ENCODE measurements around the gene NOTCH4. TPM values are rescaled to one million over a fixed set of nuclear protein-coding genes. Genes with fewer than 3 reads are reported as not detected.
"Not testable (repeated sequence)": the region's sequence is repeated elsewhere in the genome, so short reads cannot be mapped to it uniquely, and the experiment has no call there.

Gene NOTCH4
- total and polyA plus RNA-seq, 2 donors, result 11.2 to 27.6 TPM

GRCh38 chr6:32194825-32195651 is 28.8 kb downstream of the NOTCH4 start:
- Histone ChIP-seq H3K27ac (ENCODE audit: low read depth) (peak overlapping the region; percentile 76), H3K4me1 (ENCODE audit: insufficient read depth) (no peaks in the 10 kb centered on the region), H3K4me3 (ENCODE audit: low read depth, low read length) (peak overlapping the region; percentile 6), H3K36me3 (ENCODE audit: insufficient read depth) (no peaks in the 10 kb centered on the region)
- WGBS, result 15% methylated on average over 15 of the region's 15 CpGs
- DNase-seq (ENCODE audit: extremely low spot score), result no peak

DNA sequence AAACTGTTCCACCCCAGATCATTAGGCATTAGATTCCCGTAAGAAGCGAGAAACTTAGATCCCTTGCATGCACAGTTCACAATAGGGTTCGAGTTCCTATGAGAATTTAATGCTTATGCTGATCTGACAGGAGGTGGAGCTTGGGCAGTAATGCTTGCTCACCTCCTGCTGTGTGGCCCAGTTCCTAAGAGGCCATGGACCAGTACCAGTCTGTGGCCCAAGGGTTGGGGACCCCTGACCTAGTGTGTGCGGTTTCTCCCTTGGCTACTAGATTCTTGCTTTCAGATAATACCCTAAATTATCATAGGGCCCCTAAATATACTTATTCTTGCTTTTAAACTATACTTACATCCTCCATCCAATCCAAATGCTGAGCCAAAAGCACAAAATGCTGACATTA is 29.5 kb downstream of the NOTCH4 start:
- WGBS, result 93% methylated on average over 4 of the region's 4 CpGs
- no peak for DNase-seq (ENCODE audit: extremely low spot score)
- H3K4me1 ChIP-seq (ENCODE audit: insufficient read depth), result no peaks in the 10 kb centered on the region
- H3K27ac ChIP-seq (ENCODE audit: low read depth), result no peak overlapping the region
- H3K36me3 ChIP-seq (ENCODE audit: insufficient read depth), result no peaks in the 10 kb centered on the region
- H3K4me3 ChIP-seq (ENCODE audit: low read depth, low read length), result no peak overlapping the region

DNA sequence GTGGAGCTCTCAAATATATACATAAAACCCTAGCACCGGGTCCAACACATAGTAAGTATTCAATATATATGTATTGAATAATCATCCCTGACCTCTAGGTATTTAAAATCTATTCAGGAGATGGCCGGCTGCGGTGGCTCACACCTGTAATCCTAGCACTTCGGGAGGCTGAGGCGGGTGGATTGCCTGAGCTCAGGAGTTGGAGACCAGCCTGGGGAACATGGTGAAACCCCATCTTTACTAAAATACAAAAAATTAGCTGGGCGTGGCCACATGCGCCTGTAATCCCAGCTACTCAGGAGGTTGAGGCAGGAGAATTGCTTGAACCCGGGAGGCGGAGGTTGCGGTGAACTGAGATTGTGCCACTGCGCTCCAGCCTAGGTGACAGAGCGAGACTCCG is 30.8 kb downstream of the NOTCH4 start:
- not testable (repeated sequence) for DNase-seq (ENCODE audit: extremely low spot score); H3K4me3 ChIP-seq (ENCODE audit: low read depth, low read length); H3K27ac ChIP-seq (ENCODE audit: low read depth); H3K36me3 ChIP-seq (ENCODE audit: insufficient read depth); H3K4me1 ChIP-seq (ENCODE audit: insufficient read depth)
- 78% methylated on average over 13 of the region's 13 CpGs for WGBS

- no peaks in the 10 kb centered on the region for H3K36me3 ChIP-seq (ENCODE audit: insufficient read depth)
- H3K4me1 ChIP-seq (ENCODE audit: insufficient read depth), result no peaks in the 10 kb centered on the region
- peak within 1 kb of the TSS; percentile 42 for H3K4me3 ChIP-seq (ENCODE audit: low read depth, low read length)
- no peak for DNase-seq (ENCODE audit: extremely low spot score)
- H3K27ac ChIP-seq (ENCODE audit: low read depth), result peak within 1 kb of the TSS; percentile 90
- WGBS, result 18% methylated on average over 5 of the region's 5 CpGs
Measured at GRCh38 chr6:32192608-32193039, 31.2 kb downstream of the NOTCH4 start, which contains the start of gene GPSM3. TSS of gene GPSM3 (minus strand) at chr6:32192643. CDS start at chr6:32192513, 130 bp downstream.

DNA sequence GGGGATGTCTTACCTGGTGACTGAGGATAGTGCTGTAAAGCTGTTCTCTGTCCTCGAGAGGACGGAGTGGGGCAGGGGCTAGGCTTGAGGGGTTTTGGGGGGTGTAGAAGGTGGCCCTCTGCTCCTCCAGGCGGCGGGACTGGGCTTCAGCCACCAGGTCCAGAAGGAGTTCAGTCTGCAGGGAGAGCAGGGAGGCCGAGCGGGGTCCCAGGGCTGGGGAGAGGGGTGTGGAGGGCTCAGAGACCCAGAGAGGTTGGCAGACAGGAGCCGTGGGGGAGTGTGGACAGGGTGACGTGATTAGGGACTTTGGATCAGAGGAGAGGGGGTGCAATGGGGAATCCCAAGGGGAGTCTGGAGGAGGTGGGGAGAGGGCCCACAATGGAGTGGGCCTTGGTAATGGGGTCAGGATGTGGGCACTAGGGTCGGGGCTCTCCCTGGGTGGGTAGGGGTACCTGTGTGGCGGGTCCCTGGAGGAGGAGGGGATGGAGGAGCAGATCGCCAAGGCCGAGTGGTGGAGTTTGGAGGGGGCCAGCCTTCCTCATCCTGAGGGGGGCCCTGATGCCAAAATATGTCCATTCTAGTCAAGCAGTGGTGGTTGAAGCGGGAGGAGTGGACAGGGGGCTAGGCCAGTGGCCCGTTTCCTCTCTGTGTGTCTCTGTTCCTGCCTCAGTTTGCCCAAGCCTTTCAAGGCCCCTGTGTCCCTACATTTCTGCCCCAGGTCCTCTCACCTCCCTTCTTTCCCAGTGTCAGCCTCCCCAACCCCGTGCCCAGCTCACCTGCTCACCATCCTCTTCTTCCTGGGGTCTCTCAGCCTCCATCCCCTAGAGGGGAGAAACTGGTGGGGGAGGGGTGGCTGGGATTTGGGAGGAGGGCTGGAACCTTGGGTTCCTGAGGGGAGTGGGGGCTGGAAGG is 31.9 kb downstream of the NOTCH4 start:
- Histone ChIP-seq H3K4me3 (ENCODE audit: low read depth, low read length) (peak overlapping the region; percentile 42), H3K4me1 (ENCODE audit: insufficient read depth) (no peaks in the 10 kb centered on the region), H3K36me3 (ENCODE audit: insufficient read depth) (no peaks in the 10 kb centered on the region), H3K27ac (ENCODE audit: low read depth) (peak overlapping the region; percentile 90)
- DNase-seq (ENCODE audit: extremely low spot score), result no peak
- WGBS, result 70% methylated on average over 15 of the region's 15 CpGs

GRCh38 chr6:32190911-32191677 is 32.8 kb downstream of the NOTCH4 start:
- 74% methylated on average over 8 of the region's 8 CpGs for WGBS
- no peak for DNase-seq (ENCODE audit: extremely low spot score)
- no peaks in the 10 kb centered on the region for H3K4me1 ChIP-seq (ENCODE audit: insufficient read depth)

GRCh38 chr6:32190054-32190851 is 33.6 kb downstream of the NOTCH4 start, which contains the start of gene PBX2:
TSS of gene PBX2 (minus strand) at chr6:32190202. CDS start at chr6:32189915, 287 bp downstream.
- peak within 1 kb of the TSS; percentile 81 for H3K4me3 ChIP-seq (ENCODE audit: low read depth, low read length)
- 2% methylated on average over 23 of the region's 23 CpGs for WGBS
- H3K4me1 ChIP-seq (ENCODE audit: insufficient read depth), result no peaks in the 10 kb centered on the region
- H3K36me3 ChIP-seq (ENCODE audit: insufficient read depth), result no peaks in the 10 kb centered on the region
- H3K27ac ChIP-seq (ENCODE audit: low read depth), result peak within 1 kb of the TSS; percentile 96
- peak; percentile 91 for DNase-seq (ENCODE audit: extremely low spot score)

More at GRCh38 chr6:32190911-32191677, 32.8 kb downstream of the NOTCH4 start:
- H3K27ac ChIP-seq (ENCODE audit: low read depth), result peak overlapping the region; percentile 96
- peak overlapping the region; percentile 81 for H3K4me3 ChIP-seq (ENCODE audit: low read depth, low read length)
- no peaks in the 10 kb centered on the region for H3K36me3 ChIP-seq (ENCODE audit: insufficient read depth)

- H3K27ac ChIP-seq (ENCODE audit: low read depth), result peak overlapping the region; percentile 81
- peak overlapping the region; percentile 81 for H3K4me3 ChIP-seq (ENCODE audit: low read depth, low read length)
- H3K4me1 ChIP-seq (ENCODE audit: insufficient read depth), result no peaks in the 10 kb centered on the region
- no peak for DNase-seq (ENCODE audit: extremely low spot score)
- WGBS, result 8% methylated on average over 23 of the region's 23 CpGs
- no peaks in the 10 kb centered on the region for H3K36me3 ChIP-seq (ENCODE audit: insufficient read depth)
Measured at GRCh38 chr6:32189742-32190053, 34.2 kb downstream of the NOTCH4 start.

DNA sequence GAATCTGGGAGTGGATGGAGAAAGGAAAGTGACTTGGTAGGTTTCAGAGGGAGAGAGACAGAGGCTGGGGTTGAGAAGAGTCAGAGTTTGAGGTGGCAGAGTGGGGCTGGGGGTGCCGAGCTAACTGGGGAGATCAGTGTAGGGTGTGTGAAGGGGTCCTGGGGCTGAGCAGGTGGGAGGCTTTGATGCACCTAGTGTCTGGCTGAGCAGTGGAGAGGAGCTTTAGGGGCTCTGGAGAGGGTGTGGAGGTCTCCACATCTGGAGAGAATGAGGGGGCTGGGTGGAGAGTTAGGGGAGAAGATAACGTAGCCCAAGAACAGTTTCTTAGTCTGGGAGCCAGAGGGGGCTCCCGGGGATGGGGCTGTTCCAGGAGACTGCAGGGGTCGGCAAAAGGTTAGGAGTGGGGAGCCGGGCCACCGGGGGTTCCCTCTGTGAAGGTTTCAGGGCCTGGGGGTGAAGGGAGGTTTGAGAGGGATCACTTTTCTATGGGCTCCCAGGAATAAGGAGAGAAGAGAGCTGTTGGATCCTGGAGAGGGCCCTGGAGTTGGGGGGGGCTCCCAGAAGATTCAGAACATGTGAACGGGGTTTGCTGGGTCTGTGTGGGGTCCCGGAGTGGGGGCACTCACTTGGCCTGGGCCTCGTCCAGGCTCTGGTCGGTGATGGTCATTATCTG is 34.7 kb downstream of the NOTCH4 start:
- H3K27ac ChIP-seq (ENCODE audit: low read depth), result peak overlapping the region; percentile 81
- WGBS, result 2% methylated on average over 10 of the region's 10 CpGs
- H3K36me3 ChIP-seq (ENCODE audit: insufficient read depth), result no peaks in the 10 kb centered on the region
- H3K4me1 ChIP-seq (ENCODE audit: insufficient read depth), result no peaks in the 10 kb centered on the region
- H3K4me3 ChIP-seq (ENCODE audit: low read depth, low read length), result peak overlapping the region; percentile 81
- no peak for DNase-seq (ENCODE audit: extremely low spot score)

- peak overlapping the region; percentile 81 for H3K27ac ChIP-seq (ENCODE audit: low read depth)
- no peaks in the 10 kb centered on the region for H3K36me3 ChIP-seq (ENCODE audit: insufficient read depth)
- no peak for DNase-seq (ENCODE audit: extremely low spot score)
- no peaks in the 10 kb centered on the region for H3K4me1 ChIP-seq (ENCODE audit: insufficient read depth)
- H3K4me3 ChIP-seq (ENCODE audit: low read depth, low read length), result peak overlapping the region; percentile 81
- WGBS, result 11% methylated on average over 13 of the region's 13 CpGs
Measured at GRCh38 chr6:32188381-32189068, 35.3 kb downstream of the NOTCH4 start.

- H3K27ac ChIP-seq (ENCODE audit: low read depth); H3K36me3 ChIP-seq (ENCODE audit: insufficient read depth); DNase-seq (ENCODE audit: extremely low spot score); H3K4me3 ChIP-seq (ENCODE audit: low read depth, low read length); H3K4me1 ChIP-seq (ENCODE audit: insufficient read depth): not testable (repeated sequence)
- whole genome bisulfite sequencing, result 58% methylated on average over 18 of the region's 18 CpGs
Measured at GRCh38 chr6:32187725-32188380, 36.0 kb downstream of the NOTCH4 start.
